ENCODE data around the gene KDM5D.

DNA sequence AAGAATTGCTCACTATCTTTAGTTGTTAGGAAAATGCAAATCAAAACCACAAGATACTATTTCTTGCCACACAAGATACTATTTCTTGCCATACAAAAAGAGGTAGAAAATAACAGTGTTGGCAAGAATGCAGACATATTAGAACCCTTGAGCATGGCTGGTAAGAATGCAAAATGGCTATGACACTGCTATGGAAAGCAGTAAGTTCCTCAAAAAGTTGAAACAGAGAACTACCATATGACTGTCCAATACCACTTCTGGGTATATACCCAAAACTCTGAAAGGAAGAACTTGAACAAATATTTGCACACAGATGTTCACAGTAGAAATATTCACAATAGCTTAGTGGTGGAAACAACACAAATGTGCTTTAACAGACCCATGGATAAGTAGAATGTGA is 26.6 kb downstream of the KDM5D start:
- TF ChIP-seq CTCF (conservative IDR thresholded peaks at IDR 0.05; ENCODE audit: low read depth, low read length) (no peak), EZH2 (IDR thresholded peaks at IDR 0.05; ENCODE audit: low read length, unreplicated experiment) (no peak)

Data from PC-3 (cell line).